HCT116 (cell line): ENCODE results near the gene SH3GL2. TPM values are rescaled to one million over a fixed set of nuclear protein-coding genes. Genes with fewer than 3 reads are reported as not detected.

Experiments
- ATAC-seq: fragments of 200-7000 bp; cut with Tn5 transposase; 2 replicates; pipeline ENCODE4 v1.9.1; 2020; ENCODE audit warnings: mild to moderate bottlenecking, moderate library complexity
- BruUV-seq: library from RNA; stranded (reverse); fragments of 400-500 nt; replicated peaks from 2 replicates; lab custom pipeline; 2021; lab: Mats Ljungman, UMichigan
- CTCF ChIA-PET: fragments of 300-600 bp; sonication (Branson Sonifier 250); formaldehyde crosslinking; loops from one replicate; lab custom pipeline; 2021; ENCODE audit warnings: antibody characterized with exemption; lab: Charles Lee
- POLR2A ChIA-PET: fragments of 300-600, 350-600 bp; sonication (Branson Sonifier 250); formaldehyde crosslinking; loops from one replicate; lab custom pipeline; 2021; ENCODE audit warnings: antibody characterized with exemption; lab: Charles Lee
- RAD21 ChIA-PET, 2 experiments: fragments of 300-600 bp; sonication (Branson Sonifier 250); formaldehyde crosslinking; loops; one replicate each; lab custom pipeline; 2023; ENCODE audit warnings: low total read pairs in 2 of 2; ENCODE audit not compliant: uncharacterized antibody in 2 of 2, unreplicated experiment in 2 of 2, low non-redundant PET in 1 of 2; lab: Charles Lee
- DNase-seq: peaks from one replicate; pipeline ENCODE4 v3.0.0-alpha.2; 2010; ENCODE audit warnings: low read depth, low spot score
- H2AFZ ChIP-seq: fragments of 200-600 bp; shearing (Covaris generic), sonication (generic); 2 replicates; pipeline ENCODE4 v1.6.1; 2017; ENCODE audit warnings: low read depth, mixed run types, mixed read lengths, antibody characterized with exemption, low read length; ENCODE audit not compliant: poor library complexity, severe bottlenecking
- H3K27ac ChIP-seq: 2 replicates; pipeline ENCODE4 v1.5.1; 2012; ENCODE audit warnings: low read depth, low read length
- H3K27me3 ChIP-seq: fragments of 200-600 bp; sonication (generic); 2 replicates; pipeline ENCODE4 v1.6.1; 2016; ENCODE audit warnings: mixed run types, low read length, mixed read lengths; ENCODE audit not compliant: insufficient read depth
- H3K36me3 ChIP-seq, 2 experiments: fragments of 200-500 bp in 1 of 2; fragments of 200-600 bp in 1 of 2; sonication (Bioruptor generic) in 1 of 2; sonication (generic) in 1 of 2; 2 replicates each; pipeline versions ENCODE4 v1.5.1 to v1.6.1; 2014 to 2016; ENCODE audit warnings: low read length in 2 of 2, inconsistent platforms in 1 of 2, mixed read lengths in 1 of 2, mixed run types in 1 of 2; ENCODE audit not compliant: insufficient read depth in 2 of 2, control insufficient read depth in 1 of 2
- H3K4me1 ChIP-seq, 2 experiments: fragments of 200-600 bp in 1 of 2; sonication (generic) in 1 of 2; 2 replicates each; pipeline versions ENCODE4 v1.5.1 to v1.6.1; 2012 to 2017; ENCODE audit warnings: low read length in 2 of 2, inconsistent platforms in 1 of 2, mild to moderate bottlenecking in 1 of 2, mixed read lengths in 1 of 2, mixed run types in 1 of 2, moderate library complexity in 1 of 2; ENCODE audit not compliant: insufficient read depth in 2 of 2, control insufficient read depth in 1 of 2
- H3K4me2 ChIP-seq: fragments of 200-600 bp; sonication (generic); 2 replicates; pipeline ENCODE4 v1.6.1; 2017; ENCODE audit warnings: mixed run types, low read length, mixed read lengths
- H3K4me3 ChIP-seq, 2 experiments: fragments of 200-600 bp in 1 of 2; sonication (generic) in 1 of 2; replicated peaks in 1 of 2; 2 replicates each; pipeline ENCODE4 v1.5.1; 2011 to 2016; ENCODE audit warnings: low read length in 2 of 2, control low read depth in 1 of 2, low read depth in 1 of 2, mild to moderate bottlenecking in 1 of 2, mixed read lengths in 1 of 2, mixed run types in 1 of 2
- H3K79me2 ChIP-seq: fragments of 200-600 bp; sonication (generic); 2 replicates; pipeline ENCODE4 v1.6.1; 2017; ENCODE audit warnings: mild to moderate bottlenecking, mixed run types, low read length, moderate library complexity, mixed read lengths; ENCODE audit not compliant: insufficient read depth
- H3K9ac ChIP-seq: fragments of 200-600 bp; sonication (generic); 2 replicates; pipeline ENCODE4 v1.6.1; 2016; ENCODE audit warnings: low read length, mixed read lengths
- H3K9me2 ChIP-seq: fragments of 200-600 bp; sonication (generic), shearing (Covaris generic); 2 replicates; pipeline ENCODE4 v1.6.1; 2017; ENCODE audit warnings: mixed run types, mild to moderate bottlenecking, moderate library complexity; ENCODE audit not compliant: insufficient read depth
- H3K9me3 ChIP-seq, 2 experiments: fragments of 200-500 bp in 1 of 2; fragments of 200-600 bp in 1 of 2; sonication (Bioruptor generic) in 1 of 2; sonication (generic) in 1 of 2; 2 replicates each; pipeline ENCODE4 v1.6.1; 2014 to 2017; ENCODE audit warnings: low read length in 2 of 2, mixed read lengths in 2 of 2, inconsistent platforms in 1 of 2, low read depth in 1 of 2, mild to moderate bottlenecking in 1 of 2, mixed run types in 1 of 2, moderate library complexity in 1 of 2; ENCODE audit not compliant: control insufficient read depth in 1 of 2, insufficient read depth in 1 of 2
- H4K20me1 ChIP-seq: fragments of 200-600 bp; sonication (generic), shearing (Covaris generic); 2 replicates; pipeline ENCODE4 v1.6.1; 2017; ENCODE audit warnings: mixed run types, mild to moderate bottlenecking, moderate library complexity; ENCODE audit not compliant: insufficient read depth
- CBX3 ChIP-seq: IDR thresholded peaks from 2 replicates; pipeline ENCODE4 v1.6.1; 2012; ENCODE audit warnings: low read depth
- CEBPB ChIP-seq: IDR thresholded peaks from 2 replicates; pipeline ENCODE4 v1.6.1; 2012; ENCODE audit warnings: low read depth
- CTCF ChIP-seq, 3 experiments: fragments of 200-600 bp in 1 of 3; sonication (generic) in 1 of 3; IDR thresholded peaks in 2 of 3; conservative IDR thresholded peaks in 1 of 3; 2 replicates each; pipeline ENCODE4 v1.5.1; 2012 to 2017; ENCODE audit warnings: low read depth in 2 of 3, low read length in 2 of 3, antibody characterized with exemption in 1 of 3, borderline replicate concordance in 1 of 3, control low read depth in 1 of 3, mild to moderate bottlenecking in 1 of 3, mixed read lengths in 1 of 3, mixed run types in 1 of 3, moderate library complexity in 1 of 3; ENCODE audit not compliant: insufficient read depth in 1 of 3
- EGR1 ChIP-seq: IDR thresholded peaks from 2 replicates; pipeline ENCODE4 v1.6.1; 2012; ENCODE audit warnings: low read depth
- ELF1 ChIP-seq: IDR thresholded peaks from 2 replicates; pipeline ENCODE4 v1.6.1; 2012; ENCODE audit warnings: low read depth, borderline replicate concordance
- EZH2 ChIP-seq: fragments of 200-600 bp; sonication (generic); IDR thresholded peaks from 2 replicates; pipeline ENCODE4 v1.6.1; 2017; ENCODE audit warnings: antibody characterized with exemption, mixed run types
- EZH2phosphoT487 ChIP-seq: fragments of 200-600 bp; IDR thresholded peaks from 2 replicates; pipeline ENCODE4 v1.6.1; 2018; ENCODE audit warnings: antibody characterized with exemption, borderline replicate concordance
- FOSL1 ChIP-seq: IDR thresholded peaks from 2 replicates; pipeline ENCODE4 v1.6.1; 2012; ENCODE audit warnings: low read depth
- JUND ChIP-seq: IDR thresholded peaks from 2 replicates; pipeline ENCODE4 v1.6.1; 2012
- MAX ChIP-seq: IDR thresholded peaks from 2 replicates; pipeline ENCODE4 v1.6.1; 2012
- POLR2AphosphoS5 ChIP-seq: IDR thresholded peaks from 2 replicates; pipeline ENCODE4 v1.6.1; 2011; ENCODE audit warnings: mild to moderate bottlenecking, low read depth, low read length, moderate library complexity
- REST ChIP-seq: IDR thresholded peaks from 2 replicates; pipeline ENCODE4 v1.6.1; 2012; ENCODE audit warnings: low read depth
- SIN3A ChIP-seq: IDR thresholded peaks from 2 replicates; pipeline ENCODE4 v1.6.1; 2012; ENCODE audit warnings: low read depth
- SP1 ChIP-seq: IDR thresholded peaks from 2 replicates; pipeline ENCODE4 v1.6.1; 2012; ENCODE audit warnings: low read depth
- SRF ChIP-seq: IDR thresholded peaks from 2 replicates; pipeline ENCODE4 v1.6.1; 2012; ENCODE audit warnings: low read depth
- YY1 ChIP-seq: IDR thresholded peaks from 2 replicates; pipeline ENCODE4 v1.6.1; 2011; ENCODE audit warnings: low read length, low read depth, moderate library complexity, mild to moderate bottlenecking; ENCODE audit not compliant: insufficient replicate concordance; ENCODE audit errors: extremely low read depth
- ZBTB33 ChIP-seq: IDR thresholded peaks from 2 replicates; pipeline ENCODE4 v1.6.1; 2011; ENCODE audit warnings: mild to moderate bottlenecking, low read length, moderate library complexity; ENCODE audit not compliant: insufficient replicate concordance; ENCODE audit errors: extremely low read depth
- ZFX ChIP-seq: fragments of 450-650 bp; IDR thresholded peaks from 2 replicates; pipeline ENCODE4 v1.6.1; 2017
- intact Hi-C: fragments of 100-400 bp; cut with micrococcal nuclease; formaldehyde crosslinking; loops from 2 replicates; pipeline ENCODE4 v1.10.0; 2022
- total RNA-seq: library from RNA; stranded (reverse); gene quantifications from one replicate; pipeline ENCODE4 v1.2.1, GENCODE V29; 2021; ENCODE audit not compliant: unreplicated experiment

The SH3GL2 gene
- total RNA-seq, 1 experiment from 2014 or later = not detected

GRCh38 chr9:17597977-17598376 is 19.1 kb downstream of the SH3GL2 start:
- Histone ChIP-seq H3K4me1 (no peaks in the 10 kb centered on the region), H3K27me3 (peaks cover 7% of the 10 kb centered on the region; the same call in 1 of the 2 replicates), H3K9me3 (no peaks in the 10 kb centered on the region; a peak in 1 of 4 replicates), H3K27ac (no peak overlapping the region), H3K36me3 (no peaks in the 10 kb centered on the region), H2AFZ (no peak overlapping the region), H3K79me2 (no peaks in the 10 kb centered on the region), H3K9me2 (no peaks in the 10 kb centered on the region), H3K4me3 (no peak overlapping the region), H4K20me1 (no peaks in the 10 kb centered on the region), H3K9ac (no peak overlapping the region), H3K4me2 (no peak overlapping the region)
- ATAC-seq (no peak), DNase-seq (no peak)
- CTCF ChIA-PET = no interaction called here
- RAD21 ChIA-PET = no interaction called here
- intact Hi-C loops = no loop called here
- POLR2A ChIA-PET = no interaction called here
- no TSS peak for BruUV-seq
- no peak for TF ChIP-seq CEBPB
- no peak for TF ChIP-seq SP1
- TF ChIP-seq EGR1 = no peak
- TF ChIP-seq YY1 = no peak
- no peak for TF ChIP-seq CBX3
- TF ChIP-seq ELF1 = no peak
- no peak for TF ChIP-seq ZBTB33
- no peak for TF ChIP-seq SRF
- TF ChIP-seq SIN3A = no peak
- TF ChIP-seq EZH2phosphoT487 = no peak
- no peak for TF ChIP-seq FOSL1
- TF ChIP-seq ZFX = no peak
- TF ChIP-seq MAX = no peak
- no peak for TF ChIP-seq POLR2AphosphoS5
- no peak for TF ChIP-seq EZH2
- no peak for TF ChIP-seq JUND
- TF ChIP-seq CTCF (IDR thresholded peaks at IDR 0.05 in 2 of 3, conservative IDR thresholded peaks at IDR 0.05 in 1 of 3; ENCODE audit: borderline replicate concordance in 1 of 3, insufficient read depth in 1 of 3, low read depth in 2 of 3, low read length in 2 of 3) = no peak
- no peak for TF ChIP-seq REST
